Measurements from ENCODE around the gene NEURL1. TPM values are rescaled to one million over a fixed set of nuclear protein-coding genes. Genes with fewer than 3 reads are reported as not detected.

Gene NEURL1
- total and polyA plus RNA-seq, 8 donors, result 11.0 to 69.9 (median 18.6) TPM

- no peak overlapping the region for H3K27ac ChIP-seq
- intact Hi-C loops (cut with DNase I), result loop anchor here in 2 of 3 donors (5.0 kb wide), 2 partner anchors 43 to 63 kb away; no protein-coding TSS in a partner anchor
Measured at GRCh38 chr10:103475437-103475836, 18.1 kb upstream of the NEURL1 start.

DNA sequence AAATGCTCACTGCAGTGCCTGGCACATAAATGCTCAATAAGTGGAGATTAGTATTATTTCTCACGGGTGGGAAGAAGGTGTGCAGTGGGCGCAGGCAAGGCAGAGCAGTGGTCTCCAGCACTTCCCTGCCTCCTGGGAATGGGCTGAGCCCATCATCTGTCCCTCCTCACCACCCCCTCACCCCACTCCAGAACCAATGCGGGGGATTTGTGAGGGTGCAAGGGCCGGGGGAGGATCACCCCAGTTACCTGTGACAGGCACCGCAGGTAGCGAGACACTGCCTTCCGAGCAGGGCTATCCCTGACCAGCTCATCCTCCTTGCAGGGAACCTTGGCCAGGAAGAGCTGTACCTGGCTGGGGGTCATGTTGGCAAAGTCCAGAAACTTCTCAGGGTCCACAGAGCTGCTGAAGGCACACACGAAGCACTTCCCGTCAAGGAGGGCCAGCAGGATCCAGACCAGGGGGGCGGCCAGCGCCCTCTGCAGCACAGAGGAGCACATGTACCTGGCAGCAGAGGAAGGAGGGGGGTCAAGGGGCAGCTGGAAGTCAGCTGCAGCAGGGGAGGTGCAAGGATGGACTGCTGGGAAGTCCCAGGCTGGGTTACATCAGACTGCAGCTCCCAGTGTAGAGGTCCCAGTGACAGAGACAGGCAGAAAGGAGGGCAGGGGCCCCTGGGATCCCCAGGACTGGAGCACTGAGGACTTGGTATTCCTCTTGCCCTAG lies 17.3 kb upstream of the NEURL1 start:
- H3K4me1 ChIP-seq, result peaks cover 0 to 3% (median 0%) of the 10 kb centered on the region in 3 donors
- FAIRE-seq, result no peak
- intact Hi-C loops (cut with DNase I), result loop anchor here in 2 of 3 donors (5.0 kb wide), 2 partner anchors 44 to 64 kb away; no protein-coding TSS in a partner anchor
- DNase-seq, result no peak
- H3K27me3 ChIP-seq, result no peaks in the 10 kb centered on the region
- H3K36me3 ChIP-seq, result no peaks in the 10 kb centered on the region
- no peak overlapping the region for H3K4me3 ChIP-seq
- TF ChIP-seq, protein P1, sequence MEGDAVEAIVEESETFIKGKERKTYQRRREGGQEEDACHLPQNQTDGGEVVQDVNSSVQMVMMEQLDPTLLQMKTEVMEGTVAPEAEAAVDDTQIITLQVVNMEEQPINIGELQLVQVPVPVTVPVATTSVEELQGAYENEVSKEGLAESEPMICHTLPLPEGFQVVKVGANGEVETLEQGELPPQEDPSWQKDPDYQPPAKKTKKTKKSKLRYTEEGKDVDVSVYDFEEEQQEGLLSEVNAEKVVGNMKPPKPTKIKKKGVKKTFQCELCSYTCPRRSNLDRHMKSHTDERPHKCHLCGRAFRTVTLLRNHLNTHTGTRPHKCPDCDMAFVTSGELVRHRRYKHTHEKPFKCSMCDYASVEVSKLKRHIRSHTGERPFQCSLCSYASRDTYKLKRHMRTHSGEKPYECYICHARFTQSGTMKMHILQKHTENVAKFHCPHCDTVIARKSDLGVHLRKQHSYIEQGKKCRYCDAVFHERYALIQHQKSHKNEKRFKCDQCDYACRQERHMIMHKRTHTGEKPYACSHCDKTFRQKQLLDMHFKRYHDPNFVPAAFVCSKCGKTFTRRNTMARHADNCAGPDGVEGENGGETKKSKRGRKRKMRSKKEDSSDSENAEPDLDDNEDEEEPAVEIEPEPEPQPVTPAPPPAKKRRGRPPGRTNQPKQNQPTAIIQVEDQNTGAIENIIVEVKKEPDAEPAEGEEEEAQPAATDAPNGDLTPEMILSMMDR (IDR thresholded peaks at IDR 0.05), result no peak
- WGBS, 2 donors, result 71% methylated on average over 11 of the region's 11 CpGs
- H3K9me3 ChIP-seq, result no peaks in the 10 kb centered on the region
- no peak overlapping the region for H3K27ac ChIP-seq
- ATAC-seq, result no peak

More at GRCh38 chr10:103475437-103475836, 18.1 kb upstream of the NEURL1 start:
- H3K4me3 ChIP-seq, result no peak overlapping the region
- no peak for DNase-seq
- no peaks in the 10 kb centered on the region for H3K4me1 ChIP-seq
- H3K36me3 ChIP-seq, result no peaks in the 10 kb centered on the region
- WGBS, 2 donors, result 78 to 79% methylated on average over 4 of the region's 4 CpGs
- TF ChIP-seq, protein P1 (IDR thresholded peaks at IDR 0.05), result no peak
- no peaks in the 10 kb centered on the region for H3K9me3 ChIP-seq
- no peak for FAIRE-seq
- no peak for ATAC-seq
- no peaks in the 10 kb centered on the region for H3K27me3 ChIP-seq

DNA sequence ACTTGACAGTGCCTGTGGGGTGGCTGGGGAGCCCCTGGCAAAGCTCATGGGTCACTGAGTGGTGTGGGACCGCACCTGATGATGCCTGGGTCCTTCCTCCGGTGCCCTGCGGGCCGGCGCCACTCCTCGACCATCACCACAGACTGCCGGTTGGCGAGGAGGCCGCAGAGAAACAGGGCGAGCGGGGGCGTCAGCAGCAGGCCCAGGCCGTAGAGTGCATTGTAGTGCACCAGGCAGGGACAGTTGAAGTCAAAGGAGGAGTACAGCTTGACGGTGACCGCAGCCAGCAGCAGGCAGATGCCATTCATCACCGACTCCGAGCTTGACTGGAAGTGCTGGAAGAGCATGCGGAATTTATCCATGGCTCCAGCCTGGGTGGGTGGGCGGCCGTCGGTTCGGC lies 14.8 kb upstream of the NEURL1 start:
- TF ChIP-seq, protein P1 (IDR thresholded peaks at IDR 0.05), result no peak
- Histone ChIP-seq H3K27me3 (no peaks in the 10 kb centered on the region), H3K9me3 (no peaks in the 10 kb centered on the region), H3K4me3 (no peak overlapping the region), H3K36me3 (no peaks in the 10 kb centered on the region), H3K27ac (no peak overlapping the region), H3K4me1 (peaks cover 0 to 3% (median 0%) of the 10 kb centered on the region in 3 donors)
- intact Hi-C loops (cut with DNase I), result loop anchor here in 2 of 3 donors (5.0 kb wide), 2 partner anchors 46 to 66 kb away; no protein-coding TSS in a partner anchor
- 83 to 90% methylated on average over 22 of the region's 22 CpGs for WGBS, 2 donors
- FAIRE-seq, result no peak
- no peak for DNase-seq
- no peak for ATAC-seq

DNA sequence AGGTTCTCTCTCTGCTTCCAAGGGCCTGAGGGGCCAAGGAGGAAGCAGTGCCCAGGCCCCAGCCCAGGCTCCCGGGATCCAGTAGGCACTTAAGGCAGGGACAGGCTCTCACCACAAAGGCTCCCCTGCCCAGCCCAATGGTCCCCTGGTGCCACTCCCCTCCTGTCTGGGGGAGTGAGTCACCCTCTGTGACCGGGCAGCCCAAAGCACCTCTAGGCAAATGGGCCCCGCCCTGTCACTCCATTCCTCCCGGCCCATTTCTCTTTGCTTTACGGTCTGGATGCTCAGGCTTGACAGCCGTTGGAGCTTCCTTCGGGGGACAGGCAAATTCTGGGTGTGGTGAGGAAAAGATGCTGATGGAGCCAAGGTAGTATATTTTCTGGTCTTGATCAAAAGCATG lies 14.4 kb upstream of the NEURL1 start, which contains the start of gene CALHM3:
CALHM3 (minus strand) TSS at position 106 of the 400 bp plus-strand sequence. CDS start 208 bp downstream, outside the sequence.
- 81 to 86% methylated on average over 7 of the region's 7 CpGs for WGBS, 2 donors

More for the DNA sequence above, 14.4 kb upstream of the NEURL1 start, which contains the start of gene CALHM3:
- H3K4me3 ChIP-seq, result no peak within 1 kb of the TSS
- ATAC-seq (no peak), DNase-seq (no peak), FAIRE-seq (no peak)
- H3K9me3 ChIP-seq, result no peaks in the 10 kb centered on the region
- peaks cover 0 to 3% (median 0%) of the 10 kb centered on the region in 3 donors for H3K4me1 ChIP-seq
- no peak within 1 kb of the TSS for H3K27ac ChIP-seq
- intact Hi-C loops (cut with DNase I), result loop anchor here in 2 of 3 donors (5.0 kb wide), 2 partner anchors 47 to 67 kb away; no protein-coding TSS in a partner anchor
- H3K36me3 ChIP-seq, result no peaks in the 10 kb centered on the region
- TF ChIP-seq, protein P1 (IDR thresholded peaks at IDR 0.05), result no peak
- H3K27me3 ChIP-seq, result no peaks in the 10 kb centered on the region

Data from pancreas (tissue), 10 donors.